Measurements from ENCODE around the gene PJVK. TPM values are rescaled to one million over a fixed set of nuclear protein-coding genes. Genes with fewer than 3 reads are reported as not detected.

Gene PJVK
- total RNA-seq, 1 experiment from 2014 or later: 2.6 TPM

- CTCF ChIA-PET: no interaction called here
- H3K79me2 ChIP-seq (ENCODE audit: insufficient read depth, low read length): peaks cover 49% of the 10 kb centered on the region
Measured at GRCh38 chr2:178485356-178485755, 34.2 kb downstream of the PJVK start.

More at GRCh38 chr2:178485356-178485755, 34.2 kb downstream of the PJVK start:
- TF ChIP-seq ZNF274 (IDR thresholded peaks at IDR 0.05; ENCODE audit: low read depth, low read length): no peak
- no peak for TF ChIP-seq RAD21 (IDR thresholded peaks at IDR 0.05; ENCODE audit: low read depth)
- no peak for TF ChIP-seq SRF (IDR thresholded peaks at IDR 0.05; ENCODE audit: low read depth)
- no peak for TF ChIP-seq ELF1 (IDR thresholded peaks at IDR 0.05; ENCODE audit: borderline replicate concordance, low read depth)
- no peak for TF ChIP-seq CBX3 (IDR thresholded peaks at IDR 0.05; ENCODE audit: low read depth)
- no peak for TF ChIP-seq CTCF (IDR thresholded peaks at IDR 0.05 in 2 of 3, conservative IDR thresholded peaks at IDR 0.05 in 1 of 3; ENCODE audit: borderline replicate concordance in 1 of 3, insufficient read depth in 1 of 3, low read depth in 2 of 3, low read length in 2 of 3)
- no peak for TF ChIP-seq JUND (IDR thresholded peaks at IDR 0.05)
- no peak for TF ChIP-seq ATF3 (IDR thresholded peaks at IDR 0.05)
- TF ChIP-seq POLR2AphosphoS5 (IDR thresholded peaks at IDR 0.05; ENCODE audit: low read depth, low read length): no peak
- no peak for TF ChIP-seq MAX (IDR thresholded peaks at IDR 0.05)
- H3K9me3 ChIP-seq (ENCODE audit: control insufficient read depth in 1 of 2, insufficient read depth in 1 of 2, low read depth in 1 of 2, low read length in 2 of 2): no peaks in the 10 kb centered on the region
- no peak overlapping the region for H3K4me3 ChIP-seq (replicated peaks in 1 of 2; ENCODE audit: low read depth in 1 of 2, low read length in 2 of 2)
- H3K36me3 ChIP-seq (ENCODE audit: control insufficient read depth in 1 of 2, insufficient read depth in 2 of 2, low read length in 2 of 2): peaks cover 0 to 4% of the 10 kb centered on the region in 2 experiments; a peak in 1 of 4 replicates
- POLR2A ChIA-PET: no interaction called here
- DNase-seq (ENCODE audit: low read depth, low spot score) (no peak), ATAC-seq (no peak)
- no peak overlapping the region for H3K9ac ChIP-seq (ENCODE audit: low read length)
- H3K27me3 ChIP-seq (ENCODE audit: insufficient read depth, low read length): no peaks in the 10 kb centered on the region
- intact Hi-C loops (cut with micrococcal nuclease): no loop called here
- no peak overlapping the region for H3K4me2 ChIP-seq (ENCODE audit: low read length)
- RAD21 ChIA-PET (ENCODE audit: low non-redundant PET in 1 of 2, low total read pairs in 2 of 2, uncharacterized antibody in 2 of 2, unreplicated experiment in 2 of 2): no interaction called here
- no peak overlapping the region for H3K27ac ChIP-seq (ENCODE audit: low read depth, low read length)
- peaks cover 5 to 9% of the 10 kb centered on the region in 2 experiments; a peak in 3 of 4 replicates for H3K4me1 ChIP-seq (ENCODE audit: control insufficient read depth in 1 of 2, insufficient read depth in 2 of 2, low read length in 2 of 2)
- BruUV-seq (replicated peaks): no TSS peak
- H4K20me1 ChIP-seq (ENCODE audit: insufficient read depth): no peaks in the 10 kb centered on the region; the same call in 1 of the 2 replicates
- no peaks in the 10 kb centered on the region for H3K9me2 ChIP-seq (ENCODE audit: insufficient read depth)
- no peak overlapping the region for H2AFZ ChIP-seq (ENCODE audit: low read depth, low read length, poor library complexity, severe bottlenecking)
